Measurements from ENCODE around the gene CDKAL1.

DNA sequence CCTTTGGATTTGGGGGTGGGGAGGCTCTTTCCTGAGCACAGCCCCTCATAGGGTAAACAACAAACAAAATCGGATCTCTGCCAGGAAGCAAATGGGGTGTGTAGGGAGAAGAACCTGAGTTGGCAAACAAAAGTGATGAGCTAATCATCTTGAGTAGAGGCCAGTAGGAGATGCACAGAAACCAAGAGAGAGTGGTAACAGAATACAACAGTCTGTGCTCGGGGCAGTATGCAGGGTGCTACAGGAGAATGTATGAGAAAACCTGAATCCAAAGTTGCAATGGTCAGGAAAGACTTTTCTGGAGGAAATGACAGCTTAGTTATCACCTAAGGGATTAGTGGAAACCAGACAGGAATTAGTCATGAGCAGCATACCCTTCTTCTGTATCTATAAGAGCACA is 177.8 kb downstream of the CDKAL1 start:
- TF ChIP-seq, protein P1, sequence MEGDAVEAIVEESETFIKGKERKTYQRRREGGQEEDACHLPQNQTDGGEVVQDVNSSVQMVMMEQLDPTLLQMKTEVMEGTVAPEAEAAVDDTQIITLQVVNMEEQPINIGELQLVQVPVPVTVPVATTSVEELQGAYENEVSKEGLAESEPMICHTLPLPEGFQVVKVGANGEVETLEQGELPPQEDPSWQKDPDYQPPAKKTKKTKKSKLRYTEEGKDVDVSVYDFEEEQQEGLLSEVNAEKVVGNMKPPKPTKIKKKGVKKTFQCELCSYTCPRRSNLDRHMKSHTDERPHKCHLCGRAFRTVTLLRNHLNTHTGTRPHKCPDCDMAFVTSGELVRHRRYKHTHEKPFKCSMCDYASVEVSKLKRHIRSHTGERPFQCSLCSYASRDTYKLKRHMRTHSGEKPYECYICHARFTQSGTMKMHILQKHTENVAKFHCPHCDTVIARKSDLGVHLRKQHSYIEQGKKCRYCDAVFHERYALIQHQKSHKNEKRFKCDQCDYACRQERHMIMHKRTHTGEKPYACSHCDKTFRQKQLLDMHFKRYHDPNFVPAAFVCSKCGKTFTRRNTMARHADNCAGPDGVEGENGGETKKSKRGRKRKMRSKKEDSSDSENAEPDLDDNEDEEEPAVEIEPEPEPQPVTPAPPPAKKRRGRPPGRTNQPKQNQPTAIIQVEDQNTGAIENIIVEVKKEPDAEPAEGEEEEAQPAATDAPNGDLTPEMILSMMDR (IDR thresholded peaks at IDR 0.05): no peak
- TF ChIP-seq EZH2 (IDR thresholded peaks at IDR 0.05) (no peak), EZH2phosphoT487 (IDR thresholded peaks at IDR 0.05) (no peak)

All from neural progenitor cell (in vitro differentiated cells).